Endodermal cell (in vitro differentiated cells): ENCODE results near the gene RAB7B. TPM values are rescaled to one million over a fixed set of nuclear protein-coding genes. Genes with fewer than 3 reads are reported as not detected.

Experiments
- DNase-seq: peaks from one replicate; pipeline ENCODE4 v3.0.0-alpha.2; 2017
- H3K27ac ChIP-seq: 2 replicates; pipeline ENCODE4 v1.5.1; 2013; ENCODE audit warnings: mild to moderate bottlenecking, low read depth, low read length, moderate library complexity
- H3K27me3 ChIP-seq: 2 replicates; pipeline ENCODE4 v1.6.1; 2013; ENCODE audit warnings: mild to moderate bottlenecking, low read length, moderate library complexity; ENCODE audit not compliant: insufficient read depth, control insufficient read depth, poor library complexity, severe bottlenecking
- H3K36me3 ChIP-seq: 2 replicates; pipeline ENCODE4 v1.7.0; 2013; ENCODE audit warnings: mild to moderate bottlenecking, low read length, moderate library complexity; ENCODE audit not compliant: control insufficient read depth, insufficient read depth
- H3K4me1 ChIP-seq: one replicate; pipeline ENCODE4 v1.7.0; 2013; ENCODE audit warnings: low read length; ENCODE audit not compliant: control insufficient read depth, insufficient read depth
- H3K4me3 ChIP-seq: 2 replicates; pipeline ENCODE4 v1.5.1; 2013; ENCODE audit warnings: mild to moderate bottlenecking, low read length, moderate library complexity
- H3K9ac ChIP-seq: 2 replicates; pipeline ENCODE4 v1.6.1; 2013; ENCODE audit warnings: mild to moderate bottlenecking, low read length, moderate library complexity; ENCODE audit not compliant: poor library complexity, severe bottlenecking; ENCODE audit errors: extremely low read depth
- H3K9me3 ChIP-seq: 2 replicates; pipeline ENCODE4 v1.6.1; 2013; ENCODE audit warnings: mild to moderate bottlenecking, low read length, moderate library complexity; ENCODE audit not compliant: control insufficient read depth
- H3K27ac Mint-ChIP-seq: 2 replicates; pipeline ENCODE4 v1.8.0; 2020; ENCODE audit warnings: mixed read lengths
- H3K27me3 Mint-ChIP-seq: 2 replicates; pipeline ENCODE4 v1.8.0; 2021; ENCODE audit warnings: mild to moderate bottlenecking, mixed read lengths; ENCODE audit not compliant: insufficient read depth
- H3K36me3 Mint-ChIP-seq: 2 replicates; pipeline ENCODE4 v1.8.0; 2020; ENCODE audit warnings: low read depth, mixed read lengths
- H3K4me1 Mint-ChIP-seq: 2 replicates; pipeline ENCODE4 v1.8.0; 2020; ENCODE audit warnings: mixed read lengths
- H3K4me3 Mint-ChIP-seq: 2 replicates; pipeline ENCODE4 v1.8.0; 2020; ENCODE audit warnings: mild to moderate bottlenecking, moderate library complexity, mixed read lengths
- H3K9me3 Mint-ChIP-seq: 2 replicates; pipeline ENCODE4 v1.8.0; 2020; ENCODE audit warnings: mild to moderate bottlenecking, mixed read lengths
- WGBS, 2 experiments: methylation state at CpG; one replicate each; pipeline versions ENCODE4 v1.1.5 to v1.1.7; 2013; ENCODE audit warnings: missing lambda C conversion rate in 2 of 2, mixed read lengths in 1 of 2; ENCODE audit not compliant: insufficient coverage in 1 of 2, insufficient read length in 1 of 2; 5-methylcytosine and 5-hydroxymethylcytosine counted together
- total RNA-seq, 2 donors: library from RNA; stranded (reverse); fragmentation: NEBNext Ultra II Directional in 1 of 2; extraction: Animal tissue kit (Norgen Biotek cat#: 25700) in 1 of 2; gene quantifications; 2 replicates in 1 of 2; 3 replicates in 1 of 2; pipeline ENCODE4 v1.2.1, GENCODE V29; 2021
- TF ChIP-seq, protein P1 (sequence below): fragments of 200-600 bp; sonication (generic); conservative IDR thresholded peaks from 2 replicates; pipeline ENCODE4 v1.5.0; 2021; ENCODE audit warnings: antibody characterized with exemption, mild to moderate bottlenecking

The RAB7B gene
- total RNA-seq, 2 donors from 2014 or later: not detected

DNA sequence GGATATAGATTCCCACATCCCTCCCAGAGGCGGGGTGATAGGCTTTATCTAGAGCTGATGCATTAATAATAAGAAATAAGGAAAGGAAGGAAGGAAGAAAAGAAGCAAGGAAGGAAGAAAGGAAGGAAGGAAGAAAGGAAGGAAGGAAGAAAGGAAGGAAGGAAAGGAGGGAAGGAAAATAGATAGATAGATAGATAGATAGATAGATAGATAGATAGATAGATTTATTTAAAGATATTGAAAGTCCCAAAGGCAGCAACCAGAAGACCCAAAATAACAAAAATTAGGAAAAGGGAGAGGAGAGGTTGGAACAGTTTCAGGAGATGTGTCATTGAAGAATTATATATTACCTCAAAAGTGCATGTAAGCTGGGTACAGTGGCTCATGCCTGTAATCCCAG, 47.7 kb downstream of the RAB7B start:
- no peaks in the 10 kb centered on the region for H3K9me3 Mint-ChIP-seq
- no peak overlapping the region for H3K27ac ChIP-seq
- no peak overlapping the region for H3K9ac ChIP-seq
- no peak overlapping the region for H3K4me3 Mint-ChIP-seq
- TF ChIP-seq, protein P1, sequence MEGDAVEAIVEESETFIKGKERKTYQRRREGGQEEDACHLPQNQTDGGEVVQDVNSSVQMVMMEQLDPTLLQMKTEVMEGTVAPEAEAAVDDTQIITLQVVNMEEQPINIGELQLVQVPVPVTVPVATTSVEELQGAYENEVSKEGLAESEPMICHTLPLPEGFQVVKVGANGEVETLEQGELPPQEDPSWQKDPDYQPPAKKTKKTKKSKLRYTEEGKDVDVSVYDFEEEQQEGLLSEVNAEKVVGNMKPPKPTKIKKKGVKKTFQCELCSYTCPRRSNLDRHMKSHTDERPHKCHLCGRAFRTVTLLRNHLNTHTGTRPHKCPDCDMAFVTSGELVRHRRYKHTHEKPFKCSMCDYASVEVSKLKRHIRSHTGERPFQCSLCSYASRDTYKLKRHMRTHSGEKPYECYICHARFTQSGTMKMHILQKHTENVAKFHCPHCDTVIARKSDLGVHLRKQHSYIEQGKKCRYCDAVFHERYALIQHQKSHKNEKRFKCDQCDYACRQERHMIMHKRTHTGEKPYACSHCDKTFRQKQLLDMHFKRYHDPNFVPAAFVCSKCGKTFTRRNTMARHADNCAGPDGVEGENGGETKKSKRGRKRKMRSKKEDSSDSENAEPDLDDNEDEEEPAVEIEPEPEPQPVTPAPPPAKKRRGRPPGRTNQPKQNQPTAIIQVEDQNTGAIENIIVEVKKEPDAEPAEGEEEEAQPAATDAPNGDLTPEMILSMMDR: no peak
- no peak overlapping the region for H3K4me3 ChIP-seq
- peaks cover 17% of the 10 kb centered on the region for H3K4me1 Mint-ChIP-seq
- H3K9me3 ChIP-seq: no peaks in the 10 kb centered on the region
- WGBS, 2 experiments: 82% methylated on average over 1 of the region's 1 CpG; no CpG with 5 or more reads in 1 of the 2 experiments
- no peaks in the 10 kb centered on the region for H3K27me3 ChIP-seq
- DNase-seq: no peak
- H3K36me3 ChIP-seq: no peaks in the 10 kb centered on the region
- H3K36me3 Mint-ChIP-seq: no peaks in the 10 kb centered on the region
- peaks cover 6% of the 10 kb centered on the region for H3K27me3 Mint-ChIP-seq
- no peak overlapping the region for H3K27ac Mint-ChIP-seq
- H3K4me1 ChIP-seq: peaks cover 5% of the 10 kb centered on the region

DNA sequence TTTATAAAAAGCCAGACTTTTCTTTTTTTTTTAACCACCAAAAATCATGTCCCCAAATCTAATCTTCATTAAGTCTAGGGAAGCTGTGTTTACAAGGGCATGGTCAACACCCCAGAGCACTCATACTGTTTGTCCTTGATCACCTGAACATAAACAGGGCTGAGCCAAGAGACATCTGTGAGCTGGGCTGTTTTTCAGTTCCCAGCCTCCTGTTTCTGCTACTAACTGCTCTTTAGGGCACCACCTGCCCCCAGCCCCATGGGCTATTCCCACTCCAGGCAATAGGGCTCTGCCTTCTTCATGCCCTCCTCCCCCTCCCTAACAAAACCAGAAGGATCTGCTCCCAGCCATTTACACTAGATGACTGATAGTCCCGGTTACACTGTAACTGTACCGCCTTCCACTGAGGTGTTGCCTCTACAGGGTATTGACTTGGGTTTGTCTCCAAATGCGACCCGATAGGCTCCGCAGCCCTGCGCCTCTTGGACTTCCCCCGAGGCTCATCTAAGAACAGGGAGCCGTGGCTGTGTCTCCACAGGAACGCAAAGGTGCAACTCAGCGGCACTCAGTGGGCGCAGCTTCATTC, 48.3 kb downstream of the RAB7B start:
- H3K27me3 Mint-ChIP-seq: peaks cover 4% of the 10 kb centered on the region
- Histone ChIP-seq H3K9ac (no peak overlapping the region), H3K36me3 (no peaks in the 10 kb centered on the region), H3K27me3 (no peaks in the 10 kb centered on the region), H3K9me3 (no peaks in the 10 kb centered on the region), H3K4me3 (no peak overlapping the region), H3K27ac (no peak overlapping the region), H3K4me1 (peaks cover 5% of the 10 kb centered on the region)
- 91 to 94% methylated on average over 8 to 11 of the region's 11 CpGs for WGBS, 2 experiments
- peaks cover 17% of the 10 kb centered on the region for H3K4me1 Mint-ChIP-seq
- no peak overlapping the region for H3K27ac Mint-ChIP-seq
- H3K36me3 Mint-ChIP-seq: no peaks in the 10 kb centered on the region
- no peak overlapping the region for H3K4me3 Mint-ChIP-seq
- DNase-seq: no peak
- TF ChIP-seq, protein P1: no peak
- H3K9me3 Mint-ChIP-seq: no peaks in the 10 kb centered on the region

DNA sequence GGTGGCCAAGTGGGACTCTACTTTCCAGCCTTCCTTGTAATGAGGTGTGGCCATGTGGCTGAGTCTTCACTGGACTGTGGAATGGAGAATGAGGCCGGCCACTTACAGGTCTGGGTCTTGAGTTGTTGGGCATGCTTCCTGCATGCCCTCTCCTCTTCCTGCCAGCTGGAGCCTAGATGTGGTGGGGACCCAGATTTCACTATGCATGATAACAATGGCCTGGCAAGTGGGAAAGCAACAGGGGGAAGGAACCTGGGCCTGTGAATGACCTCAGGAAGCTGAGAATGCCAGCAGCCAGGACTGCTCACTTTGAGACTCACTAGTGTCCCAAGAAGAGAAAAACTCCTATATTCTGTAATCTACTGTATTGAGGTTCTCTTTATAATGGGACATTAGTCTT, 51.4 kb downstream of the RAB7B start:
- H3K27me3 ChIP-seq: no peaks in the 10 kb centered on the region
- H3K27ac ChIP-seq: no peak overlapping the region
- TF ChIP-seq, protein P1: no peak
- H3K36me3 ChIP-seq: no peaks in the 10 kb centered on the region
- H3K4me1 Mint-ChIP-seq: peaks cover 19% of the 10 kb centered on the region
- no peak for DNase-seq
- no peak overlapping the region for H3K27ac Mint-ChIP-seq
- H3K4me3 Mint-ChIP-seq: no peak overlapping the region
- H3K9me3 Mint-ChIP-seq: no peaks in the 10 kb centered on the region
- H3K4me1 ChIP-seq: peaks cover 5% of the 10 kb centered on the region
- no peaks in the 10 kb centered on the region for H3K36me3 Mint-ChIP-seq
- peaks cover 4% of the 10 kb centered on the region for H3K27me3 Mint-ChIP-seq
- no peaks in the 10 kb centered on the region for H3K9me3 ChIP-seq
- no peak overlapping the region for H3K4me3 ChIP-seq
- no peak overlapping the region for H3K9ac ChIP-seq
- WGBS, 2 experiments: 86 to 94% methylated on average over 1 of the region's 1 CpG
